ENCODE measurements around the gene KCNQ1.

Gene KCNQ1

GRCh38 chr11:2559527-2560311 is 114.9 kb downstream of the KCNQ1 start:
- no peak for TF ChIP-seq CTCF (IDR thresholded peaks at IDR 0.05; ENCODE audit: insufficient read depth, missing control alignments)
- FAIRE-seq (no peak), DNase-seq (ENCODE audit: insufficient read length, low spot score) (no peak)

- no peak for TF ChIP-seq CTCF (IDR thresholded peaks at IDR 0.05; ENCODE audit: insufficient read depth, missing control alignments)
- DNase-seq (ENCODE audit: insufficient read length, low spot score), result no peak
- no peak for FAIRE-seq
Observed at GRCh38 chr11:2561696-2562581, 117.1 kb downstream of the KCNQ1 start.

GRCh38 chr11:2562890-2563212 is 118.0 kb downstream of the KCNQ1 start:
- no peak for FAIRE-seq
- no peak for DNase-seq (ENCODE audit: insufficient read length, low spot score)
- TF ChIP-seq CTCF (IDR thresholded peaks at IDR 0.05; ENCODE audit: insufficient read depth, missing control alignments), result no peak

- TF ChIP-seq CTCF (IDR thresholded peaks at IDR 0.05; ENCODE audit: insufficient read depth, missing control alignments), result no peak
- FAIRE-seq (no peak), DNase-seq (ENCODE audit: insufficient read length, low spot score) (no peak)
Observed at GRCh38 chr11:2563213-2564007, 118.6 kb downstream of the KCNQ1 start.

- TF ChIP-seq CTCF (IDR thresholded peaks at IDR 0.05; ENCODE audit: insufficient read depth, missing control alignments), result no peak
- no peak for FAIRE-seq
- DNase-seq (ENCODE audit: insufficient read length, low spot score), result no peak
Observed at GRCh38 chr11:2564008-2564530, 119.3 kb downstream of the KCNQ1 start.

- FAIRE-seq (no peak), DNase-seq (ENCODE audit: insufficient read length, low spot score) (no peak)
- no peak for TF ChIP-seq CTCF (IDR thresholded peaks at IDR 0.05; ENCODE audit: insufficient read depth, missing control alignments)
Observed at GRCh38 chr11:2564588-2565425, 120.0 kb downstream of the KCNQ1 start.
